Measurements from ENCODE around the gene MYH11. TPM values are rescaled to one million over a fixed set of nuclear protein-coding genes. Genes with fewer than 3 reads are reported as not detected.

The MYH11 gene
- total RNA-seq, 1 experiment from 2014 or later: 0.05 TPM

- no peaks in the 10 kb centered on the region for H3K4me1 Mint-ChIP-seq (ENCODE audit: low read depth, unreplicated experiment)
- no peak for DNase-seq
- H3K4me3 Mint-ChIP-seq (ENCODE audit: low read depth, unreplicated experiment): no peak overlapping the region
- no peak overlapping the region for H3K27ac Mint-ChIP-seq (ENCODE audit: unreplicated experiment)
- CTCF ChIA-PET: interaction anchor here (0.5 kb wide), 2 partner anchors 73 to 369 kb away, joined by 3 to 4 read pairs; no protein-coding TSS in a partner anchor
- no TSS peak for BruUV-seq (replicated peaks)
- intact Hi-C loops (cut with micrococcal nuclease; ENCODE audit: unreplicated experiment): no loop called here
- H3K9me3 Mint-ChIP-seq (ENCODE audit: low read depth, unreplicated experiment): no peaks in the 10 kb centered on the region
- no peak for TF ChIP-seq CTCF (IDR thresholded peaks at IDR 0.05; ENCODE audit: unreplicated experiment)
- H3K36me3 Mint-ChIP-seq (ENCODE audit: insufficient read depth, unreplicated experiment): peaks cover 4% of the 10 kb centered on the region
- H3K27me3 Mint-ChIP-seq (ENCODE audit: unreplicated experiment): peaks cover 23% of the 10 kb centered on the region
These were observed 103.9 kb downstream of the MYH11 start for GRCh38 chr16:15752717-15753488.

GRCh38 chr16:15751940-15752339, 104.9 kb downstream of the MYH11 start:
- Mint-ChIP-seq H3K4me1 (ENCODE audit: low read depth, unreplicated experiment) (no peaks in the 10 kb centered on the region), H3K27ac (ENCODE audit: unreplicated experiment) (no peak overlapping the region), H3K4me3 (ENCODE audit: low read depth, unreplicated experiment) (no peak overlapping the region), H3K27me3 (ENCODE audit: unreplicated experiment) (peaks cover 33% of the 10 kb centered on the region), H3K9me3 (ENCODE audit: low read depth, unreplicated experiment) (no peaks in the 10 kb centered on the region), H3K36me3 (ENCODE audit: insufficient read depth, unreplicated experiment) (peaks cover 4% of the 10 kb centered on the region)
- BruUV-seq (replicated peaks): no TSS peak
- CTCF ChIA-PET: interaction anchor here (0.5 kb wide), 1 partner anchor 370 kb away, joined by 3 read pairs; no protein-coding TSS in a partner anchor
- DNase-seq: no peak
- intact Hi-C loops (cut with micrococcal nuclease; ENCODE audit: unreplicated experiment): no loop called here
- no peak for TF ChIP-seq CTCF (IDR thresholded peaks at IDR 0.05; ENCODE audit: unreplicated experiment)

DNA sequence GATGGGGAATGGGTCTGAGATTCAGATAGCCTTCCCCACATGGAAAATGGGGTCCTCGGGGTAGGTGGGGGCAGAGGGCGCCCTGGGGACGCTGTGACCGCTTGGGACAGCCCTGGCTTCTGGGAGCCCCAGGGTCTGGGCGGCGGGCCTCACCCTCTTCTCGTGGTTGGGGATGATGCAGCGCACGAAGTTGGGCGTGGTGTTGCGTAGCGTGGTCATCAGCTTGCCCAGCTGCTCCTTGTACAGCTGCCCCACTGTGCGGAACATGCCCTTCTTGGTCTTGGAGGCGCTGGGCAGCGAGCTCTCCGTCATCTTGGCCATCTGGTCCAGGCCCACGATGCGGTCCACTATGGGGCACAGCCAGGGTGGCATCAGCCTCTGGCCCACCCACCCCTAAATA, 106.8 kb downstream of the MYH11 start:
- DNase-seq: no peak
- Mint-ChIP-seq H3K27me3 (ENCODE audit: unreplicated experiment) (peaks cover 38% of the 10 kb centered on the region), H3K4me3 (ENCODE audit: low read depth, unreplicated experiment) (no peak overlapping the region), H3K4me1 (ENCODE audit: low read depth, unreplicated experiment) (no peaks in the 10 kb centered on the region), H3K27ac (ENCODE audit: unreplicated experiment) (no peak overlapping the region), H3K36me3 (ENCODE audit: insufficient read depth, unreplicated experiment) (peaks cover 4% of the 10 kb centered on the region), H3K9me3 (ENCODE audit: low read depth, unreplicated experiment) (no peaks in the 10 kb centered on the region)
- intact Hi-C loops (cut with micrococcal nuclease; ENCODE audit: unreplicated experiment): no loop called here
- CTCF ChIA-PET: no interaction called here
- BruUV-seq (replicated peaks): no TSS peak
- no peak for TF ChIP-seq CTCF (IDR thresholded peaks at IDR 0.05; ENCODE audit: unreplicated experiment)

- no TSS peak for BruUV-seq (replicated peaks)
- Mint-ChIP-seq H3K4me3 (ENCODE audit: low read depth, unreplicated experiment) (no peak overlapping the region), H3K36me3 (ENCODE audit: insufficient read depth, unreplicated experiment) (peaks cover 4% of the 10 kb centered on the region), H3K9me3 (ENCODE audit: low read depth, unreplicated experiment) (no peaks in the 10 kb centered on the region), H3K27ac (ENCODE audit: unreplicated experiment) (no peak overlapping the region), H3K27me3 (ENCODE audit: unreplicated experiment) (peaks cover 38% of the 10 kb centered on the region), H3K4me1 (ENCODE audit: low read depth, unreplicated experiment) (no peaks in the 10 kb centered on the region)
- DNase-seq: no peak
- CTCF ChIA-PET: interaction anchor here (0.6 to 0.7 kb wide), 2 partner anchors 94 to 423 kb away, joined by 3 to 5 read pairs; no protein-coding TSS in a partner anchor
- intact Hi-C loops (cut with micrococcal nuclease; ENCODE audit: unreplicated experiment): no loop called here
- TF ChIP-seq CTCF (IDR thresholded peaks at IDR 0.05; ENCODE audit: unreplicated experiment): no peak
These were observed 107.5 kb downstream of the MYH11 start for GRCh38 chr16:15749371-15749770.

Measured in Calu3 (cell line).